GM12872 (cell line): Measurements from ENCODE around the gene PLAAT1.

ENCODE experiments used
- TF ChIP-seq, protein P1 (sequence below): IDR thresholded peaks from 3 replicates; pipeline ENCODE4 v1.5.1; 2011; ENCODE audit warnings: low read depth, mild to moderate bottlenecking, low read length, moderate library complexity; ENCODE audit not compliant: insufficient read depth

Gene PLAAT1

DNA sequence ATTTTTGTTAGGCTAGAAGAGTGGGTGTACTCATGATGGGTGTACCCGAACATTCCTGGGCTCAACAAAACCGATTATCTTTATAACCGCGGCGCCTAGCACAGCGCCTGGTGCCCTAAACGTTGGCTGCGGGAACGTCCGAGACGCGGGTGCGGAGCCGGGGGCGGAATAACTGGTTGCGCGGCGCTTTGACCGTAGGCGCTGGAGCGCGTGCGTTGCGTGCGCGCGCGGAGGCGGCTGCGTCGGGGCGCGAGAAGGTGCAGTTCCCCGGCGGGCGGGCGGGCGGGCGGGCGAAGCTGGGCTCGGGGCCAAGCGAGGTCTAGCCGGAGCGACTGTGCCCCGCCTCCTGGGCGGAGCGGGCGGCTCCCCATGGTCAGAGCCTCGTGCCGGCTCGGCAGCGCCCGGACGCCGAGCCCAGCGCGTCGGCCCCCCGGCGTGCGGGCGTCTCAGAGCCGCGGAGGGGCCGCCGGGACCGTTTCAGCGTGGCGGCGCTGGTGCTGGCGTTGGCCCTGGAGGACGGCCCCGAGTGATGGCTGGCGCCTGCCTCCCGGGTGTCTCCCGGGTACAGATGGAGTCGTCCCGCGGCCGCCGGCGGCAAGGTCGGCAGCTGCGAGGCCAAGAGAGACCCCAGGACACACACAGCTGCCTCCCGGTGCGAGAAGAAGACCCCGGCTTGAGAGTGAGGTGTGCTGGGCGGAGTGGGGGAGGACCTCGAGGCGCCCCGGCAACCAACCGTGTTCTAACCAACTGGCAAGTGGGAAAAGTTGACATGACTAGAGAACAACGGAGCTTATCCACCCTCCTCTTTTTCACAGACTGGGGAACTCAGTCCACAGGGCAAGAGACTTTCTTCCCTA, at the start of gene PLAAT1:
Gene PLAAT1, plus strand, starts transcription at position 373 of the 857 bp plus-strand sequence. CDS start 14,429 bp downstream, outside the sequence.
- TF ChIP-seq, protein P1, sequence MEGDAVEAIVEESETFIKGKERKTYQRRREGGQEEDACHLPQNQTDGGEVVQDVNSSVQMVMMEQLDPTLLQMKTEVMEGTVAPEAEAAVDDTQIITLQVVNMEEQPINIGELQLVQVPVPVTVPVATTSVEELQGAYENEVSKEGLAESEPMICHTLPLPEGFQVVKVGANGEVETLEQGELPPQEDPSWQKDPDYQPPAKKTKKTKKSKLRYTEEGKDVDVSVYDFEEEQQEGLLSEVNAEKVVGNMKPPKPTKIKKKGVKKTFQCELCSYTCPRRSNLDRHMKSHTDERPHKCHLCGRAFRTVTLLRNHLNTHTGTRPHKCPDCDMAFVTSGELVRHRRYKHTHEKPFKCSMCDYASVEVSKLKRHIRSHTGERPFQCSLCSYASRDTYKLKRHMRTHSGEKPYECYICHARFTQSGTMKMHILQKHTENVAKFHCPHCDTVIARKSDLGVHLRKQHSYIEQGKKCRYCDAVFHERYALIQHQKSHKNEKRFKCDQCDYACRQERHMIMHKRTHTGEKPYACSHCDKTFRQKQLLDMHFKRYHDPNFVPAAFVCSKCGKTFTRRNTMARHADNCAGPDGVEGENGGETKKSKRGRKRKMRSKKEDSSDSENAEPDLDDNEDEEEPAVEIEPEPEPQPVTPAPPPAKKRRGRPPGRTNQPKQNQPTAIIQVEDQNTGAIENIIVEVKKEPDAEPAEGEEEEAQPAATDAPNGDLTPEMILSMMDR = no peak

DNA sequence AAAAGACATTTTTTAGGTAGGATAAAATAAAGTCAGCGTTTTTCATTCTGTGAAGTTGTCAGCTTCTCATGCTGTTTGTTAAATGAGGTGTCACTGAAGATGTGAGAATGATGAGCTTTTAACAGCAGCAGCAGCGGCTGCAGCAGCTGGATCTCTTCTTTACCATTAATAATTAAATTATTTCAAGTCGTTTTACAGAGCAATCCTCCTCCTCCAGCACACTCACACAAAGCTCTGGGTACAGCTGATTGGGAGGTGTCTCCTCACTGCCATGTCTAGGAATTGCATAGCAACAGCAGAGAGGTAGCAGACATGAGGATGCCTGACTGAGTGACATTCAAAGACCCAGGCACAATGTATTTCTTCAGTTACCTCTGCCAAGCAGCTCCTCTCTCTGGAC, 46.7 kb upstream of the PLAAT1 start:
- TF ChIP-seq, protein P1 = no peak

DNA sequence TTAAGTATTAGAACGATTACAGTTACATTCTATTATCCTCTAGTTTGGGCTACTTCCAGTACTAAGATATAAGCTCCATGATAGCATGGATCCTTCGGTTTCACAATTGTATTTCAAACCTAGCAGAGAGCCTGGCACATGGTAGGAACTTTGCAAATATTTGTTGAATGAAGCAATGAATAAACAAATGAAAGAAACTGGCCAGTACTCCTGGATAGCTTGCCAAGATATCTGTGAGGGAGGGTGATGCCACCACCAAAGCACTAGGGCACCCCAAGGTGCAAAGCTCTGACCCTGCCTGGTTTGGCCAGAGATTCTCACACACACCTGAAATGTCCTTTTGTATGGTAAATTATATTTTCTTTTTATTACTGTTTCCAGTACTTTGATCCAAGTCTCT, 44.3 kb upstream of the PLAAT1 start:
- TF ChIP-seq, protein P1 = no peak

DNA sequence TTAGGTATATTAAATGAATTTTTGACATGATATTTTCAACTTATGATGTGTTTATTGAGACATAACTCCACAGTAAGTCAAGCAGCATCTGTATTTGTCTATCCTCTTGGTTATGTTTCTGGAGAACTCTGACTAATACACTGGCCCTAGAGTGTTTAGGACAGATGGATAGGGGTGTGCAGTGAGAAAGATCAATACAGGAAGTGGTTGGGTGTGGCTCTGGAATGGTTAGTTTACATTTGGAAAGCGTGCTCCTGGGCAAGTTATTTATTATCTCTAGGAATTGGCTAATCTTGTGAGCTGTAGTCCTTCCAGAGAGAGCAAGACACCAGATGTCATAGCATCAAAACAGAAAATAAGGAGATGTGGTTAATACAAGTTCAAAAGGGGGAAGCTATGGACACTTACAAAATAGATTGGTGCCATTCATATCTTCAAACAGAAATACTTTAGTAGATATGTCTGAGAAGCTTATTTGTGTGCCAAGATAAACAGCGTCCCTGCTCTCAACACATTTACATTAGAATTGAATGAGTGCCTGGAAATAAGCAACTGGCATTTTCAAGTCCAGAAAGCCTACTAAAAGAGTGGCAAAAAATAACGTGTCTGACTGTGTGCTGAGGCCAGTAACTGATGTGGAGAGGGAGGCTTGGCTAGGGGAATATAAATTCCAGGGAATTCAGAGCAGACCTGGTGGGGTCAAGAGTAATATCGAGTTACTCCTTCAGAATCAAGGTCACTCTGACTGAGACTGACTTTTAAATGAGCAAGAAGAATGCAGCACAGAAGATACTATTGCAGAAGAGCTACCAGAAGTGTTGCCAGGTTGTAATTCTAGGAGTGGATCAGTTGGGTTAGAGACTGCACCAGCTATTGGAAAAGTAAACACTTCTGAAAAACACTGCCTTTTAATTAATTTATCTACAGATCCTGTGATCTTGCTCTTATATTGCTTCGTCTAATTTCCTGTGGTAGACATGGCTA, 33.4 kb upstream of the PLAAT1 start:
- TF ChIP-seq, protein P1 = no peak

DNA sequence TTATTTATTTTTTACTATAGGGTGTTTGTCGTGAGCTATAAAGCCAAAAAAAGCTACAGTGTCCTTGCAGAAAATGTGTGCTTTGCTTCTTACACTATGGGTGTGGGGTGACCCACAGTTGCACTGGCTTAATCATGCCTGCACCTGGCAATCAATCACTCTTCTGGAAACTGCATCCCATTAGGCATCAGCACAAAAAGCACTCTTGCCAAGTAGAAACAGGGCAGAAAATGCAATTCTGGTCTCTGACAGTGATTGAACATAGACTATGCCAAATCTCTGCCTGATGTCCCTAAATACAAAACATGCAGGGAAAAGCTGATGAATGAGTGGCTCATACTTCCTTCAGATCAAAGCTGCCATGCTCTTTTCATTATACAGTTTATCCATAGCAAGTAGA, 30.4 kb upstream of the PLAAT1 start:
- TF ChIP-seq, protein P1 = no peak

DNA sequence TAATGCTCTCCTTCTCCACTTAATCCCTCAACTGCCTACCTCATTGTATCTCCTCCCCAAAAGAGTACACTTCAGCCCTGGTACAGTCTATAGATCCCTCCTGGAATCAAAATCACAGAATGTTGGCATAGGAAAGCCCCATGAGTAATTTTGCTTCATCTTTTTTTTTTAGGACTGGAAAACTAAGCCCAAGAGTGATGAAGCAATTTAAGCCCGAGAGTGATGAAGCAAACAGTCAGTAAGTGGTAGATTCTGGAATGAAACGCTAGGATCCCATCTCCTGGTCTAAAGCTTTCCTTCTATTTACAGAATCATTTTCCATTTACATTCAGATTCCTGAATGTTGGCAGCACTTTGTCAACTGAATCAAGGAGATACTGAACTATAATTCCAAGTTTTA, 29.8 kb upstream of the PLAAT1 start:
- TF ChIP-seq, protein P1 = no peak

DNA sequence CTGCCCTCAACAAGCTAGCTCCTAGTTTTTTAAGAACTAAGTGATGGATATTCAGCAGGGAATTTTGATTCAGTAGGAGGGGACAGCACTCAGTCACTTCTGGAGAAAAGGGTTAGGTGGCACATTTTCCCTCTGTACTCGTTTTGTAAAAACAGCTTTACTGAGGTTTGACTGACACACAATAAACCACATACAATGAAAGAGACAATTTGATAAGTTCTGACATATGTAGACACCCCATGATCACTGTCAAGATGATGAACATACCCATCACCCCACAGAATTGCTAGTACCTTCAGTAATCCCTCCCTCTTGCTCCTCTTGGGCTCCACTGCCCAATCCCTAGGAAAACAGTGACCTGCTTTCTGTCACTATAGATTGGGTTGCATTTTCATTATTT, 29.0 kb upstream of the PLAAT1 start:
- TF ChIP-seq, protein P1 = no peak
